LNCAP (cell line): ENCODE results near the gene ANOS1.

Experiments
- CTCF ChIP-seq: fragments of 450-650 bp; IDR thresholded peaks from 2 replicates; pipeline ENCODE4 v1.5.1; 2017; ENCODE audit warnings: mild to moderate bottlenecking

ANOS1 gene

GRCh38 chrX:8673201-8673600 is 58.7 kb downstream of the ANOS1 start:
- TF ChIP-seq CTCF = no peak

GRCh38 chrX:8672176-8672575 is 59.8 kb downstream of the ANOS1 start:
- no peak for TF ChIP-seq CTCF

- TF ChIP-seq CTCF = no peak
Observed at GRCh38 chrX:8668813-8669212, 63.1 kb downstream of the ANOS1 start.

GRCh38 chrX:8663325-8663724 is 68.6 kb downstream of the ANOS1 start:
- no peak for TF ChIP-seq CTCF

- no peak for TF ChIP-seq CTCF
Observed at GRCh38 chrX:8657883-8658282, 74.1 kb downstream of the ANOS1 start.

GRCh38 chrX:8653956-8654355 is 78.0 kb downstream of the ANOS1 start:
- TF ChIP-seq CTCF = no peak

GRCh38 chrX:8649969-8650368 is 82.0 kb downstream of the ANOS1 start:
- no peak for TF ChIP-seq CTCF

- TF ChIP-seq CTCF = no peak
Observed at GRCh38 chrX:8647176-8647575, 84.8 kb downstream of the ANOS1 start.
